Stomach (tissue), 9 donors: ENCODE measurements around the gene KCNH1. TPM values are rescaled to one million over a fixed set of nuclear protein-coding genes. Genes with fewer than 3 reads are reported as not detected.

Experiments
- DNase-seq, 2 donors: peaks; one replicate each; pipeline versions ENCODE4 v3.0.0 to v3.0.0-alpha.2; 2013 to 2019
- H3K27ac ChIP-seq, 5 donors: fragments of 200-600 bp in 4 of 5; sonication (generic) in 4 of 5; one replicate each; pipeline ENCODE4 v1.5.1; 2013 to 2019; ENCODE audit warnings: mild to moderate bottlenecking in 1 of 5, moderate library complexity in 1 of 5
- H3K27me3 ChIP-seq, 3 donors: fragments of 200-600 bp; sonication (generic); one replicate each; pipeline ENCODE4 v1.5.1; 2017 to 2019; ENCODE audit warnings: mixed run types in 1 of 3
- H3K36me3 ChIP-seq, 4 donors: fragments of 200-600 bp; sonication (generic); 1 replicate in 3 of 4; 2 replicates in 1 of 4; pipeline ENCODE4 v1.5.1; 2016 to 2019
- H3K4me1 ChIP-seq, 4 donors: fragments of 200-600 bp; sonication (generic); one replicate each; pipeline ENCODE4 v1.5.1; 2016 to 2019
- H3K4me3 ChIP-seq, 4 donors: fragments of 200-600 bp; sonication (generic) in 3 of 4; one replicate each; pipeline ENCODE4 v1.5.1; 2016 to 2019; ENCODE audit warnings: mild to moderate bottlenecking in 1 of 4
- H3K9me3 ChIP-seq, 4 donors: fragments of 200-600 bp; sonication (generic); one replicate each; pipeline ENCODE4 v1.5.1; 2016 to 2019
- EP300 ChIP-seq: sonication (generic); formaldehyde crosslinking; IDR thresholded peaks from one replicate; pipeline ENCODE4 v1.6.1; 2017; ENCODE audit warnings: antibody characterized with exemption
- POLR2A ChIP-seq, 4 donors: fragments of 450-650 bp; IDR thresholded peaks; one replicate each; pipeline ENCODE4 v1.6.1; 2016; ENCODE audit warnings: antibody characterized with exemption in 4 of 4, control low read depth in 2 of 4, mild to moderate bottlenecking in 1 of 4, moderate library complexity in 1 of 4
- POLR2AphosphoS5 ChIP-seq, 3 donors: sonication (generic); formaldehyde crosslinking; IDR thresholded peaks; one replicate each; pipeline ENCODE4 v1.6.1; 2016; ENCODE audit warnings: antibody characterized with exemption in 3 of 3
- WGBS, 5 donors: extraction: QIAGEN DNeasy Blood & Tissue Kit in 3 of 5; methylation state at CpG; one replicate each; pipeline versions ENCODE4 v1.1.5 to v1.1.7; 2013 to 2018; 5-methylcytosine and 5-hydroxymethylcytosine counted together
- intact Hi-C: fragments of 100-400 bp; cut with DNase I; formaldehyde crosslinking; loops from one replicate; pipeline ENCODE4 v1.15.1; 2023; ENCODE audit warnings: low total_unique reads
- polyA plus RNA-seq, 3 donors: library from polyadenylated mRNA; stranded (reverse); fragments of 200-250 nt; gene quantifications; one replicate each; pipeline ENCODE4 v1.2.3, GENCODE V29; 2013
- total RNA-seq, 5 donors: library from RNA; depleted of rRNA; stranded (reverse); fragments of >200 nt; gene quantifications; one replicate each; pipeline versions ENCODE4 v1.1.0 to v1.2.3, GENCODE V29; 2014 to 2016
- TF ChIP-seq, protein P1 (sequence below), 7 experiments: fragments of 450-650 bp in 4 of 7; fragments of 200-600 bp in 3 of 7; sonication (generic) in 3 of 7; IDR thresholded peaks; one replicate each; pipeline ENCODE4 v1.5.1; 2016 to 2019; ENCODE audit warnings: antibody characterized with exemption in 7 of 7, control low read depth in 2 of 7, mild to moderate bottlenecking in 1 of 7
- donor health status: healthy with polysubstance abuse.
- donor health status: Bipolar disorder and iron deficiency.
- donor health status: healthy.

Gene KCNH1
- total and polyA plus RNA-seq, 8 donors: 0.10 to 6.8 (median 3.2) TPM; not detected in 1

DNA sequence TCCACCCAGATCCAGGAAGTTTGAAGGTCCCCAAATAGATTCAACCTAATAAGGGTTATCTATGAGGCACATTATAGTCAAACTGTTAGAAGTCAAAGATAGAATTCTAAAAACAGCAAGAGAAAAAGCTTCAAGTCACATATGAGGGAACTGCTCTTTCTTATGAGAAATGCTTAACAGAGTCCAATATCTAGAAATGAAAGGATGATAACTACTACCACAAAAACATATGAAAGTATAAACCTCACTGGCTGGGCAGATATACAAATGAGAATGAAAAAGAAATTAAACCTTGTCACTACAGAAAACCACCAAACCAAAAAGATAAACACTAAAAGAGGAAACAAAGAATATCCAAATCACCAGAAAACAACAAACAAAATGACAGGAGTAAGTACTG lies 201.8 kb downstream of the KCNH1 start:
- DNase-seq: no peak
- Histone ChIP-seq H3K4me1 (no peaks in the 10 kb centered on the region), H3K9me3 (peaks cover 0 to 4% (median 3%) of the 10 kb centered on the region in 4 donors), H3K27ac (no peak overlapping the region), H3K36me3 (no peaks in the 10 kb centered on the region), H3K27me3 (no peaks in the 10 kb centered on the region), H3K4me3 (no peak overlapping the region)
- TF ChIP-seq POLR2AphosphoS5 (IDR thresholded peaks at IDR 0.05): no peak
- TF ChIP-seq, protein P1, sequence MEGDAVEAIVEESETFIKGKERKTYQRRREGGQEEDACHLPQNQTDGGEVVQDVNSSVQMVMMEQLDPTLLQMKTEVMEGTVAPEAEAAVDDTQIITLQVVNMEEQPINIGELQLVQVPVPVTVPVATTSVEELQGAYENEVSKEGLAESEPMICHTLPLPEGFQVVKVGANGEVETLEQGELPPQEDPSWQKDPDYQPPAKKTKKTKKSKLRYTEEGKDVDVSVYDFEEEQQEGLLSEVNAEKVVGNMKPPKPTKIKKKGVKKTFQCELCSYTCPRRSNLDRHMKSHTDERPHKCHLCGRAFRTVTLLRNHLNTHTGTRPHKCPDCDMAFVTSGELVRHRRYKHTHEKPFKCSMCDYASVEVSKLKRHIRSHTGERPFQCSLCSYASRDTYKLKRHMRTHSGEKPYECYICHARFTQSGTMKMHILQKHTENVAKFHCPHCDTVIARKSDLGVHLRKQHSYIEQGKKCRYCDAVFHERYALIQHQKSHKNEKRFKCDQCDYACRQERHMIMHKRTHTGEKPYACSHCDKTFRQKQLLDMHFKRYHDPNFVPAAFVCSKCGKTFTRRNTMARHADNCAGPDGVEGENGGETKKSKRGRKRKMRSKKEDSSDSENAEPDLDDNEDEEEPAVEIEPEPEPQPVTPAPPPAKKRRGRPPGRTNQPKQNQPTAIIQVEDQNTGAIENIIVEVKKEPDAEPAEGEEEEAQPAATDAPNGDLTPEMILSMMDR (IDR thresholded peaks at IDR 0.05): no peak
- no peak for TF ChIP-seq EP300
- TF ChIP-seq POLR2A (IDR thresholded peaks at IDR 0.05): no peak
- intact Hi-C loops: no loop called here

- Histone ChIP-seq H3K4me1 (no peaks in the 10 kb centered on the region), H3K36me3 (no peaks in the 10 kb centered on the region), H3K27ac (no peak overlapping the region), H3K9me3 (peaks cover 0 to 29% (median 17%) of the 10 kb centered on the region in 4 donors), H3K4me3 (no peak overlapping the region), H3K27me3 (no peaks in the 10 kb centered on the region)
- no peak for DNase-seq
- intact Hi-C loops: no loop called here
- TF ChIP-seq POLR2AphosphoS5 (IDR thresholded peaks at IDR 0.05) (no peak), EP300 (no peak), POLR2A (IDR thresholded peaks at IDR 0.05) (no peak)
- TF ChIP-seq, protein P1 (IDR thresholded peaks at IDR 0.05): no peak
Observed at GRCh38 chr1:210922666-210923065, 211.3 kb downstream of the KCNH1 start.

- Histone ChIP-seq H3K27me3 (no peaks in the 10 kb centered on the region), H3K27ac (no peak overlapping the region), H3K36me3 (no peaks in the 10 kb centered on the region), H3K4me3 (no peak overlapping the region), H3K9me3 (peaks cover 0 to 17% (median 10%) of the 10 kb centered on the region in 4 donors), H3K4me1 (no peaks in the 10 kb centered on the region)
- TF ChIP-seq EP300: no peak
- DNase-seq: no peak
- WGBS, 5 donors: 62 to 72% (median 67%) methylated on average over 5 of the region's 5 CpGs
- intact Hi-C loops: no loop called here
Observed at GRCh38 chr1:210920716-210921694, 212.9 kb downstream of the KCNH1 start.

GRCh38 chr1:210920258-210920657 lies 213.7 kb downstream of the KCNH1 start:
- H3K9me3 ChIP-seq: peaks cover 0 to 10% (median 5%) of the 10 kb centered on the region in 4 donors
- intact Hi-C loops: no loop called here
- H3K4me1 ChIP-seq: no peaks in the 10 kb centered on the region
- no peaks in the 10 kb centered on the region for H3K27me3 ChIP-seq
- no peak for DNase-seq
- H3K27ac ChIP-seq: no peak overlapping the region
- TF ChIP-seq POLR2AphosphoS5 (IDR thresholded peaks at IDR 0.05): no peak
- TF ChIP-seq EP300: no peak
- TF ChIP-seq, protein P1 (IDR thresholded peaks at IDR 0.05): no peak
- no peak for TF ChIP-seq POLR2A (IDR thresholded peaks at IDR 0.05)
- no peaks in the 10 kb centered on the region for H3K36me3 ChIP-seq
- no peak overlapping the region for H3K4me3 ChIP-seq

- TF ChIP-seq EP300 (no peak), POLR2AphosphoS5 (IDR thresholded peaks at IDR 0.05) (no peak), POLR2A (IDR thresholded peaks at IDR 0.05) (no peak)
- TF ChIP-seq, protein P1 (IDR thresholded peaks at IDR 0.05): no peak
- no peaks in the 10 kb centered on the region for H3K36me3 ChIP-seq
- no peaks in the 10 kb centered on the region for H3K27me3 ChIP-seq
- no peak for DNase-seq
- WGBS, 5 donors: 53 to 89% (median 83%) methylated on average over 1 of the region's 1 CpG
- H3K4me1 ChIP-seq: no peaks in the 10 kb centered on the region
- no peak overlapping the region for H3K4me3 ChIP-seq
- intact Hi-C loops: no loop called here
- no peaks in the 10 kb centered on the region for H3K9me3 ChIP-seq
- H3K27ac ChIP-seq: no peak overlapping the region
Observed at GRCh38 chr1:210918893-210919292, 215.1 kb downstream of the KCNH1 start.
